Daoy (cell line): ENCODE results near the gene RCAN2. TPM values are rescaled to one million over a fixed set of nuclear protein-coding genes. Genes with fewer than 3 reads are reported as not detected.

Experiments used
- DNase-seq: peaks from one replicate; pipeline ENCODE4 v3.0.0-alpha.2; 2015; ENCODE audit warnings: low read depth
- total RNA-seq: library from RNA; depleted of rRNA; stranded (reverse); fragments of >200 nt; shearing (Covaris generic); gene quantifications from 2 replicates; pipeline ENCODE4 v1.2.3, GENCODE V29; 2014

Gene RCAN2
- total RNA-seq, 1 experiment from 2014 or later = 2.0 TPM

GRCh38 chr6:46215777-46216176 lies 275.5 kb downstream of the RCAN2 start:
- DNase-seq = no peak

- DNase-seq = no peak
Measured at GRCh38 chr6:46215213-46215612, 276.0 kb downstream of the RCAN2 start.

- no peak for DNase-seq
Measured at GRCh38 chr6:46211917-46212316, 279.3 kb downstream of the RCAN2 start.

GRCh38 chr6:46210294-46210693 lies 281.0 kb downstream of the RCAN2 start:
- no peak for DNase-seq

GRCh38 chr6:46208303-46208702 lies 282.9 kb downstream of the RCAN2 start:
- DNase-seq = no peak

- no peak for DNase-seq
Measured at GRCh38 chr6:46207174-46207573, 284.1 kb downstream of the RCAN2 start.

GRCh38 chr6:46204880-46205650 lies 286.2 kb downstream of the RCAN2 start:
- DNase-seq = no peak

- DNase-seq = no peak
Measured at GRCh38 chr6:46203391-46204177, 287.7 kb downstream of the RCAN2 start.

GRCh38 chr6:46201702-46202101 lies 289.5 kb downstream of the RCAN2 start:
- DNase-seq = no peak

GRCh38 chr6:46199387-46199786 lies 291.9 kb downstream of the RCAN2 start:
- DNase-seq = no peak

- DNase-seq = peak; percentile 79
Measured at GRCh38 chr6:46191961-46192360, 299.3 kb downstream of the RCAN2 start.

GRCh38 chr6:46190889-46191288 lies 300.4 kb downstream of the RCAN2 start:
- DNase-seq = no peak

- DNase-seq = no peak
Measured at GRCh38 chr6:46189726-46190125, 301.5 kb downstream of the RCAN2 start.

GRCh38 chr6:46186583-46186982 lies 304.7 kb downstream of the RCAN2 start:
- no peak for DNase-seq

GRCh38 chr6:46184114-46184513 lies 307.1 kb downstream of the RCAN2 start:
- peak; percentile 86 for DNase-seq

GRCh38 chr6:46175976-46176375 lies 315.3 kb downstream of the RCAN2 start:
- DNase-seq = no peak

GRCh38 chr6:46175446-46175845 lies 315.8 kb downstream of the RCAN2 start:
- DNase-seq = no peak

- DNase-seq = no peak
Measured at GRCh38 chr6:46174904-46175303, 316.3 kb downstream of the RCAN2 start.

GRCh38 chr6:46172176-46172575 lies 319.1 kb downstream of the RCAN2 start:
- no peak for DNase-seq
